ENCODE results near the gene ZYG11B.
A peak's percentile ranks its signal among the peaks of the same experiment; 100 is the strongest.
"Not testable (repeated sequence)": the region's sequence is repeated elsewhere in the genome, so short reads cannot be mapped to it uniquely, and the experiment has no call there.

The ZYG11B gene

GRCh38 chr1:52692697-52693096 lies 33.6 kb upstream of the ZYG11B start:
- no peak overlapping the region for H3K4me3 ChIP-seq (ENCODE audit: low read depth, low read length)
- no peak for DNase-seq
- no peaks in the 10 kb centered on the region for H3K9me3 ChIP-seq
- TF ChIP-seq CTCF (IDR thresholded peaks at IDR 0.05; ENCODE audit: low read depth, low read length): no peak
- no peaks in the 10 kb centered on the region for H3K27me3 ChIP-seq
- H3K4me1 ChIP-seq: no peaks in the 10 kb centered on the region
- peaks cover 13% of the 10 kb centered on the region for H3K36me3 ChIP-seq

GRCh38 chr1:52693351-52693750 lies 32.9 kb upstream of the ZYG11B start:
- H3K27me3 ChIP-seq; DNase-seq; H3K9me3 ChIP-seq; H3K4me3 ChIP-seq (ENCODE audit: low read depth, low read length); H3K4me1 ChIP-seq: not testable (repeated sequence)
- peaks cover 13% of the 10 kb centered on the region for H3K36me3 ChIP-seq

GRCh38 chr1:52693843-52694242 lies 32.4 kb upstream of the ZYG11B start:
- peaks cover 13% of the 10 kb centered on the region for H3K36me3 ChIP-seq
- DNase-seq: no peak

GRCh38 chr1:52695627-52696026 lies 30.6 kb upstream of the ZYG11B start:
- Histone ChIP-seq H3K36me3 (peaks cover 9% of the 10 kb centered on the region), H3K4me1 (no peaks in the 10 kb centered on the region), H3K9me3 (no peaks in the 10 kb centered on the region), H3K27me3 (no peaks in the 10 kb centered on the region), H3K4me3 (ENCODE audit: low read depth, low read length) (no peak overlapping the region)
- DNase-seq: no peak
- TF ChIP-seq CTCF (IDR thresholded peaks at IDR 0.05; ENCODE audit: low read depth, low read length): no peak

More at GRCh38 chr1:52693843-52694242, 32.4 kb upstream of the ZYG11B start:
- Histone ChIP-seq H3K9me3 (no peaks in the 10 kb centered on the region), H3K27me3 (no peaks in the 10 kb centered on the region), H3K4me3 (ENCODE audit: low read depth, low read length) (no peak overlapping the region), H3K4me1 (no peaks in the 10 kb centered on the region)
- no peak for TF ChIP-seq CTCF (IDR thresholded peaks at IDR 0.05; ENCODE audit: low read depth, low read length)

- Histone ChIP-seq H3K4me1 (no peaks in the 10 kb centered on the region), H3K9me3 (no peaks in the 10 kb centered on the region)
Measured at GRCh38 chr1:52697795-52698674, 28.2 kb upstream of the ZYG11B start, which contains the start of gene COA7. TSS of gene COA7 (minus strand) at chr1:52698347. CDS start at chr1:52698326, 21 bp downstream.

More at GRCh38 chr1:52697795-52698674, 28.2 kb upstream of the ZYG11B start, which contains the start of gene COA7:
- DNase-seq: peak; percentile 81
- H3K4me3 ChIP-seq (ENCODE audit: low read depth, low read length): peak within 1 kb of the TSS; percentile 55
- no peaks in the 10 kb centered on the region for H3K27me3 ChIP-seq
- no peaks in the 10 kb centered on the region for H3K36me3 ChIP-seq
- TF ChIP-seq CTCF (IDR thresholded peaks at IDR 0.05; ENCODE audit: low read depth, low read length): no peak

Data from BE2C (cell line).